HG03066 (cell line): ENCODE data around the gene JTB.
"Not testable (repeated sequence)": the region's sequence is repeated elsewhere in the genome, so short reads cannot be mapped to it uniquely, and the experiment has no call there.

Source experiments
- ATAC-seq: cut with Tn5 transposase; IDR thresholded peaks from one replicate; pipeline ENCODE4 v1.9.1; 2021; ENCODE audit warnings: low read depth; ENCODE audit not compliant: unreplicated experiment

JTB gene

GRCh38 chr1:153977250-153978240, at the start of gene JTB:
JTB (minus strand) TSS chr1:153977674; CDS start chr1:153977252, 422 bp downstream.
- peak; percentile 84 for ATAC-seq

GRCh38 chr1:154019940-154020339, 42.5 kb upstream of the JTB start:
- no peak for ATAC-seq

- ATAC-seq: no peak
Measured at GRCh38 chr1:154019269-154019668, 41.8 kb upstream of the JTB start.

GRCh38 chr1:154014154-154014907, 36.9 kb upstream of the JTB start:
- ATAC-seq: no peak

- not testable (repeated sequence) for ATAC-seq
Measured at GRCh38 chr1:154012543-154012942, 35.1 kb upstream of the JTB start.

- no peak for ATAC-seq
Measured at GRCh38 chr1:154012129-154012528, 34.7 kb upstream of the JTB start.

- no peak for ATAC-seq
Measured at GRCh38 chr1:154006136-154006535, 28.7 kb upstream of the JTB start.

- no peak for ATAC-seq
Measured at GRCh38 chr1:154000420-154000819, 22.9 kb upstream of the JTB start.

- not testable (repeated sequence) for ATAC-seq
Measured at GRCh38 chr1:153996882-153997281, 19.4 kb upstream of the JTB start.

GRCh38 chr1:153995640-153996039, 18.2 kb upstream of the JTB start:
- no peak for ATAC-seq

- no peak for ATAC-seq
Measured at GRCh38 chr1:153995202-153995601, 17.7 kb upstream of the JTB start.

GRCh38 chr1:153991806-153992205, 14.3 kb upstream of the JTB start:
- ATAC-seq: no peak

- ATAC-seq: no peak
Measured at GRCh38 chr1:153991151-153991630, 13.7 kb upstream of the JTB start.

- ATAC-seq: peak; percentile 59
Measured at GRCh38 chr1:153990468-153991150, 13.1 kb upstream of the JTB start, which contains the start of gene RPS27. RPS27 (plus strand) TSS chr1:153990762; CDS start chr1:153990797, 35 bp downstream.

- no peak for ATAC-seq
Measured at GRCh38 chr1:153987621-153988020, 10.1 kb upstream of the JTB start.

GRCh38 chr1:153985941-153986761, 8.7 kb upstream of the JTB start, which contains the start of gene RAB13:
RAB13 (minus strand) TSS chr1:153986339; CDS start chr1:153986236, 103 bp downstream.
- ATAC-seq: no peak

GRCh38 chr1:153985341-153985912, 8.0 kb upstream of the JTB start:
- no peak for ATAC-seq

GRCh38 chr1:153984123-153984894, 6.8 kb upstream of the JTB start:
- no peak for ATAC-seq
